ENCODE results near the gene GPR161. TPM values are rescaled to one million over a fixed set of nuclear protein-coding genes. Genes with fewer than 3 reads are reported as not detected.

GPR161 gene
- total and polyA plus RNA-seq, 9 of the 15 experiments (the other 6 are each of a cell fraction or from before 2014, with no cell fraction given), result 0.15 to 2.4 (median 0.76) TPM

DNA sequence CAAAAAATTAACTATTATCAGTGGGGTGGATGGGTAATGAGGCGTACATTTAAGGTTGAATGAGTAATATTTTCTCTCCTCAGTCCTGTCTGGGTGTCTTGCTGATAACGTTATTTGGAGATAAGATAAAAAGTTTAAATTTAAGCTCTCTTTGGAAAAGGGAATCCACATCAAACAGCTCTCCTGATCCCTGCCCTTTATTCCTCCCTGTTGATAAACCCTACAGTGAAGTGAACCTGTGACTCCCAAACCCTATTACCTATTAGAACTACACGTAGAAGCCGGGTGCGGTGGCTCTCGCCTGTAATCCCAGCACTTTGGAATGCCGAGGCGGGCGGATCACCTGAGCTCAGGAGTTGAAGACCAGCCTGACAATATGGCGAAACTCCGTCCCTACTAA, 9.9 kb upstream of the GPR161 start:
- no peak for FAIRE-seq
- DNase-seq (ENCODE audit: extremely low read depth in 1 of 4, low spot score in 3 of 4), result no peak
- no peaks in the 10 kb centered on the region for H3K79me2 ChIP-seq (ENCODE audit: control insufficient read depth, insufficient read depth, low read length)
- H3K36me3 ChIP-seq (ENCODE audit: control insufficient read depth, insufficient read depth, low read length), result no peaks in the 10 kb centered on the region
- in situ Hi-C loops (cut with MboI) (no loop called here), intact Hi-C loops (cut with micrococcal nuclease) (loop anchor here (5.0 kb wide), 1 partner anchor 54 kb away; no protein-coding TSS in a partner anchor)
- BruUV-seq (replicated peaks), result no TSS peak
- no peak for ATAC-seq
- no peak overlapping the region for H3K27ac ChIP-seq (ENCODE audit: extremely low read depth, low read depth, low read length)
- H3K9me1 ChIP-seq (ENCODE audit: control insufficient read depth, insufficient read depth, low read length), result no peaks in the 10 kb centered on the region
- TF ChIP-seq, protein P1, sequence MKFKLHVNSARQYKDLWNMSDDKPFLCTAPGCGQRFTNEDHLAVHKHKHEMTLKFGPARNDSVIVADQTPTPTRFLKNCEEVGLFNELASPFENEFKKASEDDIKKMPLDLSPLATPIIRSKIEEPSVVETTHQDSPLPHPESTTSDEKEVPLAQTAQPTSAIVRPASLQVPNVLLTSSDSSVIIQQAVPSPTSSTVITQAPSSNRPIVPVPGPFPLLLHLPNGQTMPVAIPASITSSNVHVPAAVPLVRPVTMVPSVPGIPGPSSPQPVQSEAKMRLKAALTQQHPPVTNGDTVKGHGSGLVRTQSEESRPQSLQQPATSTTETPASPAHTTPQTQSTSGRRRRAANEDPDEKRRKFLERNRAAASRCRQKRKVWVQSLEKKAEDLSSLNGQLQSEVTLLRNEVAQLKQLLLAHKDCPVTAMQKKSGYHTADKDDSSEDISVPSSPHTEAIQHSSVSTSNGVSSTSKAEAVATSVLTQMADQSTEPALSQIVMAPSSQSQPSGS (CRISPR knock-in tag; IDR thresholded peaks at IDR 0.05), result no peak
- no peak for TF ChIP-seq SIN3B (IDR thresholded peaks at IDR 0.05; ENCODE audit: low read depth)
- peak; percentile 57 for TF ChIP-seq FOSL1 (tag; conservative IDR thresholded peaks at IDR 0.05)
- TF ChIP-seq DPF2 (IDR thresholded peaks at IDR 0.05), result 0 out of 2 replicates have a peak, but pooled peaks have one; percentile 33
- TF ChIP-seq, protein P2, sequence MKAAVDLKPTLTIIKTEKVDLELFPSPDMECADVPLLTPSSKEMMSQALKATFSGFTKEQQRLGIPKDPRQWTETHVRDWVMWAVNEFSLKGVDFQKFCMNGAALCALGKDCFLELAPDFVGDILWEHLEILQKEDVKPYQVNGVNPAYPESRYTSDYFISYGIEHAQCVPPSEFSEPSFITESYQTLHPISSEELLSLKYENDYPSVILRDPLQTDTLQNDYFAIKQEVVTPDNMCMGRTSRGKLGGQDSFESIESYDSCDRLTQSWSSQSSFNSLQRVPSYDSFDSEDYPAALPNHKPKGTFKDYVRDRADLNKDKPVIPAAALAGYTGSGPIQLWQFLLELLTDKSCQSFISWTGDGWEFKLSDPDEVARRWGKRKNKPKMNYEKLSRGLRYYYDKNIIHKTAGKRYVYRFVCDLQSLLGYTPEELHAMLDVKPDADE (conservative IDR thresholded peaks at IDR 0.05; ENCODE audit: control insufficient read depth, low read depth, low read length), result no peak
- 0 out of 2 replicates have a peak, but pooled peaks have one; percentile 17 for TF ChIP-seq ARID1B (IDR thresholded peaks at IDR 0.05)
- TF ChIP-seq, protein P3, sequence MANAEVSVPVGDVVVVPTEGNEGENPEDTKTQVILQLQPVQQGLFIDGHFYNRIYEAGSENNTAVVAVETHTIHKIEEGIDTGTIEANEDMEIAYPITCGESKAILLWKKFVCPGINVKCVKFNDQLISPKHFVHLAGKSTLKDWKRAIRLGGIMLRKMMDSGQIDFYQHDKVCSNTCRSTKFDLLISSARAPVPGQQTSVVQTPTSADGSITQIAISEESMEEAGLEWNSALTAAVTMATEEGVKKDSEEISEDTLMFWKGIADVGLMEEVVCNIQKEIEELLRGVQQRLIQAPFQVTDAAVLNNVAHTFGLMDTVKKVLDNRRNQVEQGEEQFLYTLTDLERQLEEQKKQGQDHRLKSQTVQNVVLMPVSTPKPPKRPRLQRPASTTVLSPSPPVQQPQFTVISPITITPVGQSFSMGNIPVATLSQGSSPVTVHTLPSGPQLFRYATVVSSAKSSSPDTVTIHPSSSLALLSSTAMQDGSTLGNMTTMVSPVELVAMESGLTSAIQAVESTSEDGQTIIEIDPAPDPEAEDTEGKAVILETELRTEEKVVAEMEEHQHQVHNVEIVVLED (CRISPR knock-in tag; IDR thresholded peaks at IDR 0.05), result no peak
- TF ChIP-seq, protein P4, sequence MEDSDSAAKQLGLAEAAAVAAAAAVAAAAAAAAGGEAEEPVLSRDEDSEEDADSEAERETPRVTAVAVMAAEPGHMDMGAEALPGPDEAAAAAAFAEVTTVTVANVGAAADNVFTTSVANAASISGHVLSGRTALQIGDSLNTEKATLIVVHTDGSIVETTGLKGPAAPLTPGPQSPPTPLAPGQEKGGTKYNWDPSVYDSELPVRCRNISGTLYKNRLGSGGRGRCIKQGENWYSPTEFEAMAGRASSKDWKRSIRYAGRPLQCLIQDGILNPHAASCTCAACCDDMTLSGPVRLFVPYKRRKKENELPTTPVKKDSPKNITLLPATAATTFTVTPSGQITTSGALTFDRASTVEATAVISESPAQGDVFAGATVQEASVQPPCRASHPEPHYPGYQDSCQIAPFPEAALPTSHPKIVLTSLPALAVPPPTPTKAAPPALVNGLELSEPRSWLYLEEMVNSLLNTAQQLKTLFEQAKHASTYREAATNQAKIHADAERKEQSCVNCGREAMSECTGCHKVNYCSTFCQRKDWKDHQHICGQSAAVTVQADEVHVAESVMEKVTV (CRISPR knock-in tag; IDR thresholded peaks at IDR 0.05), result no peak
- peak; percentile 36; the same call in 1 of the 2 replicates for TF ChIP-seq SMARCE1 (IDR thresholded peaks at IDR 0.05)
- 0 out of 2 replicates have a peak, but pooled peaks have one; percentile 43 for TF ChIP-seq ADNP (tag; IDR thresholded peaks at IDR 0.05)
- TF ChIP-seq U2AF2 (optimal IDR thresholded peaks at IDR 0.05; ENCODE audit: low read depth, low read length), result no peak
- TF ChIP-seq CC2D1A (IDR thresholded peaks at IDR 0.05), result no peak
- no peak for TF ChIP-seq ZNF184 (CRISPR knock-in tag; IDR thresholded peaks at IDR 0.05)
- 0 out of 2 replicates have a peak, but pooled peaks have one; percentile 6 for TF ChIP-seq JUND (IDR thresholded peaks at IDR 0.05; ENCODE audit: borderline replicate concordance, low read depth, low read length)
- TF ChIP-seq JUND (tag; IDR thresholded peaks at IDR 0.05; ENCODE audit: borderline replicate concordance, low read depth, low read length), result no peak; the same call in 2 of the 3 replicates
- H3K4me1 ChIP-seq (replicated peaks in 1 of 2; ENCODE audit: control insufficient read depth in 2 of 2, insufficient read depth in 2 of 2, low read length in 2 of 2), result peaks cover 0 to 10% of the 10 kb centered on the region in 2 experiments; a peak in 3 of 5 replicates
- H3K9ac ChIP-seq (ENCODE audit: insufficient read depth in 1 of 2, low read depth in 2 of 2, low read length in 2 of 2), result no peak overlapping the region
- no peaks in the 10 kb centered on the region for H3K9me3 ChIP-seq (replicated peaks; ENCODE audit: control insufficient read depth, insufficient read depth, low read depth, low read length)
- CTCF ChIA-PET (ENCODE audit: low intra/inter-chr PET ratio), result no interaction called here
- POLR2A ChIA-PET, result no interaction called here
- no peak overlapping the region for H3K4me3 ChIP-seq
- H3K27me3 ChIP-seq (ENCODE audit: control insufficient read depth in 2 of 2, insufficient read depth in 2 of 2, low read length in 2 of 2), result no peaks in the 10 kb centered on the region
- no peaks in the 10 kb centered on the region for H4K20me1 ChIP-seq (replicated peaks; ENCODE audit: control insufficient read depth, insufficient read depth, low read length)
- H2AFZ ChIP-seq (ENCODE audit: low read depth, low read length), result peak overlapping the region; percentile 25; the same call in 1 of the 2 replicates
- H3K4me2 ChIP-seq (ENCODE audit: insufficient read depth, low read length), result no peak overlapping the region
- WGBS (ENCODE audit: insufficient coverage, low coverage, missing lambda C conversion rate), result 79% methylated on average over 11 of the region's 11 CpGs

Measured in K562 (cell line).